Breast epithelium (tissue), 4 donors: ENCODE results near the gene ZNF319. TPM values are rescaled to one million over a fixed set of nuclear protein-coding genes. Genes with fewer than 3 reads are reported as not detected.

Experiments used
- DNase-seq, 2 donors: peaks; one replicate each; pipeline ENCODE4 v3.0.0-alpha.2; 2019; ENCODE audit warnings: low spot score in 2 of 2
- H3K27ac ChIP-seq, 2 donors: fragments of 200-600 bp; sonication (generic) in 1 of 2; one replicate each; pipeline ENCODE4 v1.5.1; 2016 to 2019; ENCODE audit warnings: mild to moderate bottlenecking in 1 of 2
- H3K27me3 ChIP-seq, 2 donors: fragments of 200-600 bp; sonication (generic) in 1 of 2; one replicate each; pipeline versions ENCODE4 v1.5.1 to v1.6.0; 2017 to 2019; ENCODE audit warnings: control low read depth in 1 of 2, mild to moderate bottlenecking in 1 of 2
- H3K36me3 ChIP-seq: fragments of 200-600 bp; one replicate; pipeline ENCODE4 v1.5.1; 2019
- H3K4me1 ChIP-seq, 2 donors: fragments of 200-600 bp; sonication (generic); one replicate each; pipeline ENCODE4 v1.5.1; 2016 to 2019; ENCODE audit warnings: control low read depth in 1 of 2
- H3K4me3 ChIP-seq, 3 donors: fragments of 200-600 bp; sonication (generic); 1 replicate in 2 of 3; 2 replicates in 1 of 3; pipeline ENCODE4 v1.5.1; 2016 to 2019; ENCODE audit warnings: mild to moderate bottlenecking in 3 of 3, moderate library complexity in 2 of 3
- H3K9me3 ChIP-seq, 2 donors: fragments of 200-600 bp; sonication (generic) in 1 of 2; one replicate each; pipeline ENCODE4 v1.5.1; 2016 to 2019; ENCODE audit warnings: control low read depth in 1 of 2
- CTCF ChIP-seq, 3 donors: fragments of 450-650 bp; IDR thresholded peaks; one replicate each; pipeline ENCODE4 v1.5.1; 2016 to 2017; ENCODE audit warnings: antibody characterized with exemption in 3 of 3, mild to moderate bottlenecking in 3 of 3, moderate library complexity in 3 of 3
- POLR2A ChIP-seq: fragments of 450-650 bp; IDR thresholded peaks from one replicate; pipeline ENCODE4 v1.6.1; 2016; ENCODE audit warnings: antibody characterized with exemption, mild to moderate bottlenecking, moderate library complexity
- POLR2AphosphoS5 ChIP-seq, 3 donors: sonication (generic); formaldehyde crosslinking; IDR thresholded peaks; one replicate each; pipeline ENCODE4 v1.6.1; 2017; ENCODE audit warnings: antibody characterized with exemption in 3 of 3
- intact Hi-C: fragments of 100-400 bp; cut with DNase I; formaldehyde crosslinking; loops from one replicate; pipeline ENCODE4 v1.15.1; 2023; ENCODE audit warnings: low total_unique reads
- total RNA-seq, 3 donors: library from RNA; depleted of rRNA; stranded (reverse); fragments of >200 nt; gene quantifications; one replicate each; pipeline ENCODE4 v1.1.0, GENCODE V29; 2016

Gene ZNF319
- total RNA-seq, 3 donors from 2014 or later: 6.2 to 7.2 (median 6.4) TPM

DNA sequence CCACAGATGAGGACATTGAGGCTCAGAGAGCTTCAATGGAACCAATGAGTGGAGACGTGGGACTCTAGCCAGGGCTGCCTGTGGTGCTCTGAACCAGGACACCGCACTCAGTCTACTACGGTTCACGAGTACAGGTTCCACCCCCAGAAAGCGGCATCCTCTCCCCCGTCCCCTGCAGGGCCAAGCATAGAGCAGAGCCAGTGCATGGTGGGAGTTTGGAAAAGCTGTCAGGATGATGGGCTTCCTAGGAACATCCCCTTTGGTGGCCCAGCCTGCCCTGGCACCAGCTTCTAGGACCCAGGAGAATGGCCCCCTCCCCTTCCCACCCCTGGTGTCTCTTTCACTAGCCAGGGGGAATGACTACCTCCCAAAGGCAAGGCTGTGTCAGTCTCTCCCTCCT lies 8.4 kb downstream of the ZNF319 start:
- no peak for DNase-seq
- H3K27ac ChIP-seq: peak overlapping the region; percentile 75 to 78
- no peaks in the 10 kb centered on the region for H3K36me3 ChIP-seq
- intact Hi-C loops: no loop called here
- no peak for TF ChIP-seq POLR2A
- TF ChIP-seq POLR2AphosphoS5 (IDR thresholded peaks at IDR 0.05): no peak
- no peak for TF ChIP-seq CTCF (IDR thresholded peaks at IDR 0.05)
- H3K4me1 ChIP-seq: peaks cover 0 to 6% of the 10 kb centered on the region in 2 donors
- H3K9me3 ChIP-seq: no peaks in the 10 kb centered on the region
- no peaks in the 10 kb centered on the region for H3K27me3 ChIP-seq
- no peak overlapping the region for H3K4me3 ChIP-seq

GRCh38 chr16:57991551-57992059 lies 8.9 kb downstream of the ZNF319 start:
- no peaks in the 10 kb centered on the region for H3K9me3 ChIP-seq
- no peak overlapping the region for H3K4me3 ChIP-seq
- H3K4me1 ChIP-seq: peaks cover 0 to 6% of the 10 kb centered on the region in 2 donors
- H3K27me3 ChIP-seq: no peaks in the 10 kb centered on the region
- no peaks in the 10 kb centered on the region for H3K36me3 ChIP-seq
- no peak overlapping the region for H3K27ac ChIP-seq
- intact Hi-C loops: no loop called here
- TF ChIP-seq POLR2AphosphoS5 (IDR thresholded peaks at IDR 0.05) (no peak), CTCF (IDR thresholded peaks at IDR 0.05) (no peak), POLR2A (no peak)
- DNase-seq: no peak

GRCh38 chr16:57988929-57989328 lies 11.5 kb downstream of the ZNF319 start:
- H3K9me3 ChIP-seq: no peaks in the 10 kb centered on the region
- peak in 1 of 2 donors; percentile 86 for DNase-seq
- no peaks in the 10 kb centered on the region for H3K36me3 ChIP-seq
- intact Hi-C loops: no loop called here
- H3K27ac ChIP-seq: peak overlapping the region; percentile 68 to 69
- H3K4me3 ChIP-seq: no peak overlapping the region
- no peak for TF ChIP-seq POLR2A
- no peak for TF ChIP-seq CTCF (IDR thresholded peaks at IDR 0.05)
- TF ChIP-seq POLR2AphosphoS5 (IDR thresholded peaks at IDR 0.05): no peak
- peaks cover 0 to 10% of the 10 kb centered on the region in 2 donors for H3K4me1 ChIP-seq
- no peaks in the 10 kb centered on the region for H3K27me3 ChIP-seq

DNA sequence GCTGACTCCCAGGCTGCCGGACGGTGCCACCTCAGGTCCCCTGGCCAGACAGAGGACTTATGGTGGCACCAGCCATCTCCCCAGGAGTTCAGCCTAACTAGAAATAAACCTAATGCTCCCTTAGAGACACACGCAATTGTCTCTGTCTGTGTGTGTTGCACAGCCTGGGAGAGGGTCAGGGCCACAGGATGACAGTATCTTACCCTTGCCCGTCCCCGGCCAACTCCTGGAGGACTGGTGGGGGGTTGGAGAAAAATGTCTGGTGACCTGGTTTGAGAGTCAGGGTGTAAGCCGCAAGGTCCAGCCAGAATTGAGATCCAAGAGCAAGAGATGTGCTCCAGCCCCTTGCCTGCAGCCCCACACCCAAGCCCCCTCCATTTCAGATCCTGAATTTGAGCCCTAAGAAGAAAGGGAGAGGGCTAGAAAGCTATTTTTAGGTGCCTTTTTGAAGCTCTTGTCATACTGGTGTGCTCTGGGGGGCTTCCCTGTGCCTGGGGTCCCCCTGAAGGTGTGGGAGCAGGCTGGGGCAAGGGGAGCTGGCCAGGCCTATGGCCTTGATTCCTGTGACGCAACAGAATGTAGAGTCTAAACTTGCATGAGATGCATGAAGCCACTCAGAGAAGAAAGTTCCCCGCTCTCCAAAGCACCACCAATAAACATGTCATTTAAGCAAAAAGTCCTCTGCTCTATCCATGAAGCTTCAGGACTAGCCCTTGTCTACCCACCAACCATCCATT lies 12.9 kb downstream of the ZNF319 start:
- TF ChIP-seq POLR2AphosphoS5 (IDR thresholded peaks at IDR 0.05) (no peak), CTCF (IDR thresholded peaks at IDR 0.05) (no peak), POLR2A (no peak)
- DNase-seq: no peak
- no peaks in the 10 kb centered on the region for H3K9me3 ChIP-seq
- no peaks in the 10 kb centered on the region for H3K27me3 ChIP-seq
- H3K4me1 ChIP-seq: peaks cover 0 to 4% of the 10 kb centered on the region in 2 donors
- intact Hi-C loops: no loop called here
- H3K4me3 ChIP-seq: no peak overlapping the region
- H3K36me3 ChIP-seq: no peaks in the 10 kb centered on the region
- peak overlapping the region in 1 of 2 donors; percentile 69 for H3K27ac ChIP-seq

DNA sequence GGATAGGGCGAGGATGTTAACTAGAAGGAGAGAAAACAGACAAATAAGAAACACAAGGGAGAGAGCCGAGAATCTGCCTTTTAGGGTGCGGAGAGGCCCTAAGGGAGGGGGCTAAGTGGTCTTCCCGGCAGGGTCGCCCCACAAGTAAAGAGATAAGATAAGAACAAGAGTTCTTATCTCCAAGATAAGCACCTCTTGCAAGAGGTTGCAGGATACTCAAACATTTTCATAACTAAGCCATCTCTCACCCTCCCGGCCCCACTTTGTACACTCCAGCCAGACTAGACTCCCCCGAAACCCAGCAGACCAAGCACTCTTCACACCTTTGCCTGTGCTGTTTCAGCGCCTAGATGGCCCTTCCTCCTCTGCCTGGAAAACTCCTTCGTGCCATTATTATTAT lies 14.3 kb downstream of the ZNF319 start:
- Histone ChIP-seq H3K27me3 (no peaks in the 10 kb centered on the region), H3K27ac (no peak overlapping the region), H3K36me3 (no peaks in the 10 kb centered on the region), H3K9me3 (no peaks in the 10 kb centered on the region), H3K4me3 (peak overlapping the region in 1 of 3 donors; percentile 75), H3K4me1 (peaks cover 0 to 4% of the 10 kb centered on the region in 2 donors)
- intact Hi-C loops: no loop called here
- DNase-seq: no peak
- TF ChIP-seq POLR2AphosphoS5 (IDR thresholded peaks at IDR 0.05): no peak
- TF ChIP-seq CTCF (IDR thresholded peaks at IDR 0.05): no peak
- TF ChIP-seq POLR2A: no peak
